Femur (tissue), 1 donor: ENCODE measurements around the gene KBTBD2.
A peak's percentile ranks its signal among the peaks of the same experiment; 100 is the strongest.
"Not testable (repeated sequence)": the region's sequence is repeated elsewhere in the genome, so short reads cannot be mapped to it uniquely, and the experiment has no call there.

Source experiments
- DNase-seq: peaks from one replicate; pipeline ENCODE4 v3.0.0-alpha.2; 2017

Gene KBTBD2

DNA sequence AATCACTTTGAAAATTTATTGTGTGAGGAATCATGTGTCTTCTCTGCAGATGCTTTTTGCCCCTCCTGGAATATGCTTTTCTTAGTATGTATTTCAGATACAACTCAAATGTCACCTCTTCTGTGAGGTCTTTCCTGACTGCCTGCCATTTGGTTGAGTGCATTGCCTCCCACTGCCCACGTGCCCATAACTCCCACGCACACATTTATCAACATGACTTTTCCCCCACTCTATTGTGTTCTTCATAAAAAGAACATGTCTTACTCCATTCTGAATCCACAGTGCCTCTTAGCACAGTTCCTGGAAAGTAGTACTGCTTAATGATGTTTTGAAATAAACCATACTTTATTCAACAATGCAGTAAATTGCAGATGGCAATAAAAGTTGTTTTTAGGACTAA, 42.9 kb downstream of the KBTBD2 start:
- not testable (repeated sequence) for DNase-seq

DNA sequence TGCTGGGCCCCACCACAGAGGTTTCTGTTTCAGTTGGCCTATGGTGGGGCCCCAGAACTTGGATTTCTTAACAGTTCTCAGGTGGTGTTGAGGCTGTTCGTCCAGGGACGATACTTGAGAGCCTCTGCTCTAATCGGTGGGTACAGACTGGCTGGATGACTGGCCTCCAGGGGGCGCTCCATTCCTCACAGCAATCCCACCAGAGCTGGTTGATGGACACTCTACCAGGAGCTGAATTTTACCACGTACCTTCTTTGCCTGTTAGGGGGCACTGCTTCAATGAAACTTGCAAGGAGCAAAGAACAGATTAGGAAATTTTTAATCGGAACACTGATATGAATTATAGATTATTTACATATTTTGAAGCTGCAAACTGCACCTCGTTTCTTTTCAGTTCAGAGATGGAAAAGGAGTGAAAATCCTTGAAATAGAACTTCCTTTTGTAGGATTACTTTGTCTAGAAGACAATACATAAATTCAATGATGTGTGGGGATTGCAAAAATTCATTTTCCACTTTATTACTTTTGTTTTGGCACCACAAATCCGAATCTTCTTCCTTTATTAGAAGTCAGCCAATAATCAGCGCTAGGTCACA, 44.8 kb downstream of the KBTBD2 start:
- DNase-seq = peak; percentile 86

DNA sequence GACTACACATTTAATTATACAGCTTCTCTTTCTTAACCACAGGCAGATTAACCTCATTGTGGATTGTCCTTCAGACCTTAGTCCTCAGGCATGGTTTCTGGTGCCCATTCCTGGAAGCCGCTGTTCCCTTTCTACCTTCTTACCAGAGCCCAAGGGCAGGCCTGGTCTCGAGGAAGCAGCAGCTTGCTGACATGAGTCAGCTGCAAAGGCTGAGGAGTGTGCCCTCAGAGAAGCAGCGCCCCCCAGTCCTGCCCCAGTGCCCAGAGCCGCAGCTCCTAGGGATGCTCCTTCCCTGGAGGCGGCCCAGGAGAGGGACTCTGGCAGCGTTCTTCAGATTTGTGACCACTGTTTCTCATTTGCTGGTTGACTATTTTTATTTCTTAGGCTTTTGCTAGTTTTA, 46.8 kb downstream of the KBTBD2 start:
- DNase-seq = peak; percentile 36

DNA sequence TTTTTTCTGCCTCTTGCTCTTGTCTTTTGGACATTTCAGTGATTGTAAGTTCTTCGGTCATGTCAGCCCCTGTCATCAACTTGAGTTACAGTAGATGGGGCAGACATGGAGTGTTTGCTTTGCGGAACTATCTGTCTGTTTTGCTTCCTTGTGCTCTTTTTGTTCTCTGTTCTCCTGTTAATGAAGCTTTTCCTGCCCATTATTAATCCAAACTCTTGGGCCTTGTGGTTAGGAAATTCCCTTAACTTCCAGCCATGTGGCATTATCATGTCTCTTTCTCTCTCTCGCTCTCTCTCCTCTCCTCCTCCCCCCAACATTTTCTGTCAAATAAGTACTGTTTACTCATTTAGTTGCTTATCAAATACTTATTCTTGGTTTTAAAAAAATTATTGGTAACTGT, 47.8 kb downstream of the KBTBD2 start:
- DNase-seq = not testable (repeated sequence)

DNA sequence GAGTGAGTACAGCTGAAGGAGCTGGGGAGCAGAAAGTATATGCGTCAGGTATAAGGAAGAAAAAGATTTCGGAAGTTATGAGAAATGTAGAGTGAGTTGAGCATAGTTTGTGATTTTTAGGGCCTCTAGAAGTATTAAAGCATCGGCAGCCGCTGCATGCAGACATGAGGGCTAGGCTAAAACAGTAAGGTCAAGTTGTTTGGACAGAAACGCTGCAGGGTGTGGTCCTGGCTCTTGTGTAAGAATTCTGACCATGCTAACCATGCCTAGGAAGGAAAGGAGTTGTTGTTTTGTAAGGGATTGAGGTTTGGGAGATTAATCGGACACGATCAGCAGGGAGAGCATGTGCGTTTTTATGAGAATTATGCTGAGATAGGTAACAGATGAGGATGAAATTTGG, 51.7 kb downstream of the KBTBD2 start:
- DNase-seq = not testable (repeated sequence)

DNA sequence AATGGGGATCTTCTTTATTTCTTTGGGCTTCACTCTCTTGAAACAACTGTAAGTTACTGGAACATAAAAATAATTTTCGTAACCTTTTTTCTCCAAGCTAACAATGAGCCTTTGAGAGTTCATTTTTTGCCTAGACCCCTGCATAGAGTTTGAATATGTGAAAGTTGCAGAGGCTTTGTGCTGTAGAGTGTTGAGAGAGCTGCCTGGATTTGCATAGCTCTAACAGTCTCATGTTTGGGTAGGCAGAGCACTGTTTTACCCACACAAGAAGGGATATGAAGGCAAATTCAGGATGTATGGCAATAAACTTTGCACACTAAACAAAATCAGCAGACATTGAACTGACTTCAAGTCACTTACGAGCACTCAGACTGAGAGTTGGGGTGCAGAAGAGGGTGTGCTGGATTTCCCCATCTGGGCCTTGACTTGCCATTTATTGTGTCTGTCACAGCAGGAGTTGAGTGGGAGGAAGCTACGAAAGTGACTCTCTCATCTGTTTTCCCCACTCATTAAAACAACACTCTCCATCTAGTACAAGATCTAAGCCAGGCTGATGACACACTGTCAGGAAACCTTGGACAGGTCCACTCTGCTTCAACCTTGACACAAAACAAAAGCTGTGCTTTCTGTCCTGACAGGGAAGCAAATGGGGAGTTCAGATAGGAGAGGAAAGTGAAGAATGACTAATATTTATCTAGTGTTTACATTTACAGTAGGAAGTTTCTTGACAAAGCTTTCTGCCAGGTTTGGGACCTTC, 62.4 kb downstream of the KBTBD2 start:
- not testable (repeated sequence) for DNase-seq
